OCI-LY1 (cell line): ENCODE data around the gene LAMA3.

ENCODE experiments used
- CTCF ChIP-seq: fragments of 200-600 bp; sonication (generic), shearing (Covaris generic); IDR thresholded peaks from 2 replicates; pipeline ENCODE4 v1.5.1; 2017; ENCODE audit warnings: mild to moderate bottlenecking, antibody characterized with exemption, low read length, moderate library complexity, mixed read lengths
- EZH2 ChIP-seq: fragments of 200-600 bp; sonication (generic), shearing (Covaris generic); IDR thresholded peaks from 2 replicates; pipeline ENCODE4 v1.8.0; 2017; ENCODE audit warnings: borderline replicate concordance, mixed run types, mild to moderate bottlenecking, antibody characterized with exemption, low read length, moderate library complexity, mixed read lengths

GRCh38 chr18:23972453-23972852, 283.2 kb downstream of the LAMA3 start:
- TF ChIP-seq CTCF (no peak), EZH2 (no peak)
